ENCODE data around the gene ADORA2B.

GRCh38 chr17:15915961-15916360 lies 29.0 kb upstream of the ADORA2B start:
- TF ChIP-seq CTCF (IDR thresholded peaks at IDR 0.05), result no peak
- no peak for TF ChIP-seq POLR2A (IDR thresholded peaks at IDR 0.05)

Measured in adrenal gland (tissue), 5 donors.